ENCODE measurements around the gene TMEM242.

Gene TMEM242

GRCh38 chr6:157253017-157253416 lies 70.3 kb downstream of the TMEM242 start:
- no peak for DNase-seq

DNA sequence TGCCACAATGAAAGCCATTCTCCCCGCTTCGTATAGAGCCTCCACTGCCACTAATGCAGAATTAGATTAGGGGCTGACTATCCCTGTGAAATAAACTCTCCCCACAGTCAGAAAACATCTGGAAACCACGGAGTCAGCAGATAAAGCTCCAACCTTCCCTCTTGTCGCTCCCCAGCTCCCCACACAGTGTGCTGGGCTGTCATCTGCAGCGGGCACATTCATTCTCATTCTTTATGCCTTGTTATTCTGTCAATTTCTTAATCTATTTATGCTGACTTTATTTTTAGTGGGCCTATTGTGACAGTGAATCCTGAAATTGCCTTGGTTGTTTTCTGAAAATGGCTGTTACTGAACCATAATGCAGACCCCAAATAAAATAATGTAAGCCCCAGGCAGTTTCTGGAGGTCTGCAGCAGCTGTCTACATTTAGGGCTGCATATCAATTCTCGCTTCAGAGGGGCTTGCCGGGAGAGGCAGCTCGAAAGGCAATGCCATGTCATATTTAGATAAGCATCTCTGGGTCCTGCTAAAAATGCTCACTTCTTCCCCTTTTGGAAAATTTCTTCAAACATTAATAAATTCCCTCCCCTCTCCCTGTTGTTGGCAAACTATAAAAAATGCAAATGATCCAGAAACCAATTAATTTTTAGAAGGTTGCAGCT lies 71.6 kb downstream of the TMEM242 start:
- no peak for DNase-seq

DNA sequence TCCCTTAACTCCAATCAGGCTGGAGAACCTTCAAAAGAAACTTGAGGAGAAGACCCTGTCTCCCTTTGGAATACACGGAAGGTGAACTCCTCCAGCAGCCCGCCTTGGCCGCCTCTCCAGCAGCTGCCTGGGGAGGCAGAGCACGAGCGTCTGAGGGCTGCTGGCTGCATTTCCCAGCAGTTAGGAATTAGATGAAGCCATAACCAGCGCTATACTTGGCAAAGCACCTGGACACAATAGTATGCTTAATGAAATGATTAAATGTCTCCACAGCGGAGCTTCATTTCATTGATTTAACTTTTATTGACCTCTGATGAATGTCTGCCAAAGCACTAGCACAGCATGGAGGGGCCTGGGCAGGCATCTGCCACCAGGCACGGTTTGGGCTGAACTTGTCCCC lies 73.5 kb downstream of the TMEM242 start:
- DNase-seq = no peak

DNA sequence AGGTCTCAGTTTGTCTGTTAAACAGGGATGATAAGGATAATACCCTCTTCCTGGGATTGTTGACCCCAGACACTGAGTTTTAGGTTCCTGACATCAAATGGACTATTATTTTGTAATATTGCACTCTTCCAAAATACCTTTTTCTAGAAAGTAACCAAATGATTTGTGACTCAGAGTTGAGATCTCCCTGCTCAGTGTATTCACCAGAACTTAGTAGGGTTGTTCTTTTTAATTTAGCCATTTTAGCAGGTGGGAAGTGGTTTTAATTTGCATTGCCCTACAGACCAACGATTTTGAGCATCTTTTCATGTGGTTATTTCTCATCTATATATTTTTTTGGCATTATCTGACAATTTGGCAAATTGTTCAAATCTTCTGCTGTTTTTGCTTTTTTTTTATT lies 75.1 kb downstream of the TMEM242 start:
- DNase-seq = no peak

DNA sequence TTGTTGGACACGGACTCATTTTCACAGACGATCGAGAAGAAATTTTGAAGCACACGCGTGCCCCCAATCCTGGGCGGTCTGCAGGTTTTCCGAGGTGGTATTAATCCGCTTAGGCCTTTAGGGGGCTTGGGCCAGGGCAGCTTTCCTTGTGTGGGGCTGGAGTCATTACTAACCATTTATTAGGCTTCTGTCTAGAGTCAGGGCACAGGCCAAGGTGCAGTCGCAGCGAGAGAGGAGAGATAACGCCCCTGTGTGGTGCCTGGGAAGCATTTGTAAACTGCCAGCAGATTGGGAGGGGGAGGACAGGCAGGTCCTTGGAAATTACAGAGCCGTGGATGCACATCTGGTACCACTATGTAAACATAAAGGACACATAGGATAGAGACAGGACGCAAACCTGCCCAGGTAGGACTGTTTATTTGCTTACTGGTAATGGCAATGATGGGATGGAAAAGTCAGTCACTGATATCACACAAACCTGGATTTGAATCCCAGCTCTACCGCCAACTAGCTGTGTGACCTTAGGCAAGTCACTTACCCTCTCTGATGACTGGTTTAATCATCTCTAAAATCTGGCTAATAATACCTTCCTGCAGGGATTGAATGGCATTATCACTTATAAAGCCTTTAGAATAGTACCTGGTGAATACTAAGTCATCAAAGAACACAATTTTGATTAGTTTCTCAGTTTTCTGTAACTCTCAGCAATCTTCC lies 76.4 kb downstream of the TMEM242 start:
- no peak for DNase-seq

DNA sequence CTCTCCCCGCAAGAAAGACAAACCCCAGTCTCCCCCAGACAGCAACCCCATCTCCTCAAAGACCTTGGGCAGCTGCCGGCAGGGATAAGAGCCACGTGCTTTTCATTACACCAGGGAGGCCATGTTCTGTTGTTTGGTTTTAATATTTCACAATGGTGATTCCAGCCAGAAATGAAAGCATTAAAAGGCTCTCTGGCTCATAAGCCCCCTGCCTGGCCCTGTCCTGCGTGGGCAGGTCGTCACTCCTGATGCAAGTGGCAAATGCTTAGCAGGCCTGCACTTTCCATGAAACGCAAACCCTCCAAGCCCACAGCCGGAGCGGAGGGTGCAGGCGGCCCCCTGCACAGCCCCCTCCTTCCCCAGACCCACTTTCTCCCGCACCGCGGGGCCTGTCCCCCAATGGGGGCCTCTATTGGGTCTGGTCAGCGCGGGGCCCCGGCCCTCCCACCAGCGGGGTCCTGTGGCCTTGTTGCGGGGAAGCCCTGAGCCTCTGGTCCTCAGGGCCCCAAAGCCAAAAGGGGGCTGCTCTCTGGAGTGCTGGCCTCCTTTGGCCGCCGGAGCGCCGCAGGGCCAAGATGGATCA lies 77.2 kb downstream of the TMEM242 start:
- DNase-seq = no peak

GRCh38 chr6:157245436-157245835 lies 77.9 kb downstream of the TMEM242 start:
- DNase-seq = no peak

GRCh38 chr6:157244780-157245179 lies 78.5 kb downstream of the TMEM242 start:
- no peak for DNase-seq

- no peak for DNase-seq
These were observed 79.1 kb downstream of the TMEM242 start for GRCh38 chr6:157244175-157244574.

- DNase-seq = no peak
These were observed 80.5 kb downstream of the TMEM242 start for GRCh38 chr6:157242791-157243190.

- no peak for DNase-seq
These were observed 82.4 kb downstream of the TMEM242 start for GRCh38 chr6:157240960-157241311.

DNA sequence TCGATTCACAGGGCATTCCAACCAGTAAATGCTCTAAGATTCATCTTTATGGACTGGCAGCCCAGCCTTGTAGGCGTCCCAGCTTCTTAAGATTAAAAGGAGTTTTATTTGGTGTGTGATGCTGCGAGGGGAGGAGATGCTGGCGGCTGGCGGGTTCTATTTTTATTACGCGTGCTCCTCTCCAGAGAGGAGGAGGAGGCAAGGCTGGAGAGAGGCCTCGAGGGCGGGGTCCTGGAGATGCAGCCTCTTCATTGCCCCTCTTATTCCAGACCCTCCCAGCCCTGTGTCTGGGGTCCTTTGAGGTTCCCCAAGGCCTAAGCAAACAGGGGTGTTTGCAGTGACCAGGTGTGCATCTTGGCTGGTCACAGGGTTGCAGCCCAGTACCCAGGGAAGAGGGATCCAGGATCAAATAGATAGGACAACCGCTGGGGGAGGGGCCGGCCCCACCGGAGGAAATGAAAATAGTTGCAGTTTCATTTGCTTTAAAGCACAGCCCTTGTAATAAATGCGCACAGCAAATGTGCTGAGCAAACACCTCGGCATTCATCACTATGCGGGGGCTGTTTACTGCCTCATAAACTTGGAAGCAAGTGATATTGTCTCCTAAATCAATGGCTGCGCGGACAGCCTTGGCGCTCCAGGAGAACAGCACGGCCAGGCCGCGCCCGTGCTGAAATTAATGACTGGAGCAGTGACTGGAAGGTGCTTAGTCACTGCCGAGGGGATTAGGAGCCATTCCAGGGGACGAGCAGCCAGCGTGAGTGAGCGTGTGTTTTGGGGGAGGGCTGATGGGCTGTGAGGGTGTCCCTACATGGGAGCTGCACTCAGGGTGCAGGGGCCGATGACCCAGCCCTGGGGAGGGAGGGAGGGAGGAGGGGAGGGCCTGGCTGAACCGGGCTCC lies 83.0 kb downstream of the TMEM242 start:
- DNase-seq = peak in 23 of 56 donors; percentile 9 to 63 (median 39)

DNA sequence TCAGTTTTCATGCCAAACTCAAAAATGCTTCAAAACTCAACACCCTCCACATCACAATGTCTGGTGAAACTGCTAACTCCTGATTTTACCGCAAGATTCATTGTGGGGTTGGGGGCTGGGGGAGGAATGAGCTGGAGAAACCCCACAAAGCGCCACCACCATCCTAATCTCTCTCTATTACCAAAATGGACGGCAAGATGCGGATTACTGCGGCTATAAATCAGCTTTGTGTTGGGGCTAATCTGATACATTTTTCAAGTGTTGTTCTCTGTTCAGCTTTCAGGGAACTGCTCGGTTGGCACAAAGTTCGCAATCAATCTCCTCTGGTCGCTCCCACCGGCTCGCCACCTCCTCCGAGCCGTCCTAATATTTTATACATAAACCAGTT lies 83.7 kb downstream of the TMEM242 start:
- DNase-seq = peak in 1 of 56 donors; percentile 57
